GM21737 (cell line): Measurements from ENCODE around the gene TBC1D25.
"Not testable (repeated sequence)": the region's sequence is repeated elsewhere in the genome, so short reads cannot be mapped to it uniquely, and the experiment has no call there.

Experiments
- ATAC-seq: cut with Tn5 transposase; IDR thresholded peaks from one replicate; pipeline ENCODE4 v1.9.1; 2021; ENCODE audit warnings: mild to moderate bottlenecking, moderate library complexity; ENCODE audit not compliant: unreplicated experiment

Gene TBC1D25

GRCh38 chrX:48555731-48556325 is 16.3 kb downstream of the TBC1D25 start:
- ATAC-seq = not testable (repeated sequence)

- ATAC-seq = no peak
These were observed 18.8 kb downstream of the TBC1D25 start for GRCh38 chrX:48558271-48558670.

- ATAC-seq = no peak
These were observed 20.1 kb downstream of the TBC1D25 start for GRCh38 chrX:48559636-48560035.

- no peak for ATAC-seq
These were observed 20.5 kb downstream of the TBC1D25 start for GRCh38 chrX:48560056-48560455.

- no peak for ATAC-seq
These were observed 21.2 kb downstream of the TBC1D25 start for GRCh38 chrX:48560681-48561080.

- ATAC-seq = no peak
These were observed 30.4 kb downstream of the TBC1D25 start for GRCh38 chrX:48569958-48570357.

GRCh38 chrX:48573690-48574269 is 34.3 kb downstream of the TBC1D25 start:
- ATAC-seq = no peak

GRCh38 chrX:48574270-48575266 is 35.1 kb downstream of the TBC1D25 start, which contains the start of gene RBM3:
TSS of gene RBM3 (plus strand) at chrX:48574484. CDS start at chrX:48575181, 697 bp downstream.
- peak; percentile 84 for ATAC-seq

- no peak for ATAC-seq
These were observed 36.1 kb downstream of the TBC1D25 start for GRCh38 chrX:48575642-48576041.

GRCh38 chrX:48576108-48576507 is 36.6 kb downstream of the TBC1D25 start:
- no peak for ATAC-seq

GRCh38 chrX:48578661-48579128 is 39.2 kb downstream of the TBC1D25 start:
- ATAC-seq = no peak

GRCh38 chrX:48579259-48579658 is 39.7 kb downstream of the TBC1D25 start:
- no peak for ATAC-seq

- ATAC-seq = no peak
These were observed 41.1 kb downstream of the TBC1D25 start for GRCh38 chrX:48580662-48581061.

GRCh38 chrX:48584698-48585097 is 45.2 kb downstream of the TBC1D25 start:
- no peak for ATAC-seq

- ATAC-seq = no peak
These were observed 50.1 kb downstream of the TBC1D25 start for GRCh38 chrX:48589482-48590162.

- ATAC-seq = no peak
These were observed 50.9 kb downstream of the TBC1D25 start for GRCh38 chrX:48590203-48591103.

GRCh38 chrX:48591255-48591791 is 51.8 kb downstream of the TBC1D25 start:
- no peak for ATAC-seq

- ATAC-seq = no peak
These were observed 53.5 kb downstream of the TBC1D25 start for GRCh38 chrX:48592971-48593370.

GRCh38 chrX:48595929-48596328 is 56.4 kb downstream of the TBC1D25 start:
- ATAC-seq = no peak
